ENCODE results near the gene TMEM170B. TPM values are rescaled to one million over a fixed set of nuclear protein-coding genes. Genes with fewer than 3 reads are reported as not detected.
A peak's percentile ranks its signal among the peaks of the same experiment; 100 is the strongest.

Gene TMEM170B
- total and polyA plus RNA-seq, 8 donors, result 0.29 to 8.4 (median 1.1) TPM

GRCh38 chr6:11613336-11613735 is 75.8 kb downstream of the TMEM170B start:
- DNase-seq, result no peak
- intact Hi-C loops (cut with DNase I; ENCODE audit: low total_unique reads), result no loop called here
- peak overlapping the region in 1 of 5 donors; percentile 34 for H3K27ac ChIP-seq
- WGBS, 5 donors, result 85 to 100% (median 91%) methylated on average over 1 of the region's 1 CpG
- H3K4me1 ChIP-seq, result peaks cover 0 to 9% (median 3%) of the 10 kb centered on the region in 4 donors
- no peak overlapping the region for H3K4me3 ChIP-seq
- no peaks in the 10 kb centered on the region for H3K36me3 ChIP-seq
- TF ChIP-seq EP300 (IDR thresholded peaks at IDR 0.05) (no peak), POLR2AphosphoS5 (IDR thresholded peaks at IDR 0.05) (no peak), POLR2A (IDR thresholded peaks at IDR 0.05) (no peak)
- no peaks in the 10 kb centered on the region for H3K27me3 ChIP-seq
- no peaks in the 10 kb centered on the region for H3K9me3 ChIP-seq

- 44 to 59% (median 55%) methylated on average over 4 of the region's 4 CpGs for WGBS, 5 donors
- DNase-seq, result no peak
- peaks cover 0 to 9% (median 3%) of the 10 kb centered on the region in 4 donors for H3K4me1 ChIP-seq
Measured at GRCh38 chr6:11613858-11614257, 76.3 kb downstream of the TMEM170B start.

GRCh38 chr6:11614534-11615213 is 77.1 kb downstream of the TMEM170B start:
- Histone ChIP-seq H3K27me3 (no peaks in the 10 kb centered on the region), H3K4me1 (peaks cover 0 to 9% (median 3%) of the 10 kb centered on the region in 4 donors), H3K27ac (peak overlapping the region in 3 of 5 donors; percentile 0 to 38 (median 3)), H3K36me3 (no peaks in the 10 kb centered on the region), H3K4me3 (no peak overlapping the region), H3K9me3 (no peaks in the 10 kb centered on the region)
- no peak for DNase-seq
- WGBS, 5 donors, result 70 to 84% (median 75%) methylated on average over 10 of the region's 10 CpGs
- TF ChIP-seq POLR2A (IDR thresholded peaks at IDR 0.05) (no peak), EP300 (IDR thresholded peaks at IDR 0.05) (no peak), POLR2AphosphoS5 (IDR thresholded peaks at IDR 0.05) (no peak), CTCF (IDR thresholded peaks at IDR 0.05) (no peak)
- intact Hi-C loops (cut with DNase I; ENCODE audit: low total_unique reads), result no loop called here

More at GRCh38 chr6:11613858-11614257, 76.3 kb downstream of the TMEM170B start:
- no peak overlapping the region for H3K4me3 ChIP-seq
- TF ChIP-seq POLR2AphosphoS5 (IDR thresholded peaks at IDR 0.05) (peak in 1 of 3 donors; percentile 30), CTCF (IDR thresholded peaks at IDR 0.05) (no peak)
- H3K27ac ChIP-seq, result peak overlapping the region in 4 of 5 donors; percentile 3 to 43 (median 36)
- H3K9me3 ChIP-seq, result no peaks in the 10 kb centered on the region
- H3K27me3 ChIP-seq, result no peaks in the 10 kb centered on the region
- H3K36me3 ChIP-seq, result no peaks in the 10 kb centered on the region
- intact Hi-C loops (cut with DNase I; ENCODE audit: low total_unique reads), result no loop called here

GRCh38 chr6:11615214-11615602 is 77.7 kb downstream of the TMEM170B start:
- no peaks in the 10 kb centered on the region for H3K27me3 ChIP-seq
- H3K27ac ChIP-seq, result peak overlapping the region in 2 of 5 donors; percentile 0 to 38
- 81 to 93% (median 82%) methylated on average over 5 of the region's 5 CpGs for WGBS, 5 donors

More at GRCh38 chr6:11615214-11615602, 77.7 kb downstream of the TMEM170B start:
- H3K36me3 ChIP-seq, result no peaks in the 10 kb centered on the region
- no peak for TF ChIP-seq POLR2AphosphoS5 (IDR thresholded peaks at IDR 0.05)
- TF ChIP-seq POLR2A (IDR thresholded peaks at IDR 0.05), result no peak
- TF ChIP-seq CTCF (IDR thresholded peaks at IDR 0.05), result no peak
- TF ChIP-seq EP300 (IDR thresholded peaks at IDR 0.05), result no peak
- no peak for DNase-seq
- H3K4me1 ChIP-seq, result peaks cover 0 to 9% (median 3%) of the 10 kb centered on the region in 4 donors
- intact Hi-C loops (cut with DNase I; ENCODE audit: low total_unique reads), result no loop called here
- H3K9me3 ChIP-seq, result no peaks in the 10 kb centered on the region
- no peak overlapping the region for H3K4me3 ChIP-seq
